Fibroblast of the aortic adventitia (primary cell): ENCODE data around the gene URB1. TPM values are rescaled to one million over a fixed set of nuclear protein-coding genes. Genes with fewer than 3 reads are reported as not detected.

Experiments used
- DNase-seq: peaks from one replicate; pipeline ENCODE4 v3.0.0-alpha.2; 2010; ENCODE audit warnings: low read depth
- H3K4me3 ChIP-seq: 2 replicates; pipeline ENCODE4 v1.5.1; 2011; ENCODE audit warnings: low read depth, mild to moderate bottlenecking, control low read depth, low read length, moderate library complexity
- total RNA-seq: library from RNA; depleted of rRNA; stranded (reverse); fragments of >200 nt; gene quantifications from 2 replicates; pipeline ENCODE4 v1.2.3, GENCODE V29; 2012; ENCODE audit warnings: low replicate concordance
- TF ChIP-seq, protein P1 (sequence below): IDR thresholded peaks from 2 replicates; pipeline ENCODE4 v1.5.1; 2011; ENCODE audit warnings: mild to moderate bottlenecking, low read length, control low read depth, inconsistent platforms; ENCODE audit not compliant: insufficient read depth

Gene URB1
- total RNA-seq, 1 donor, result 21.1 TPM

DNA sequence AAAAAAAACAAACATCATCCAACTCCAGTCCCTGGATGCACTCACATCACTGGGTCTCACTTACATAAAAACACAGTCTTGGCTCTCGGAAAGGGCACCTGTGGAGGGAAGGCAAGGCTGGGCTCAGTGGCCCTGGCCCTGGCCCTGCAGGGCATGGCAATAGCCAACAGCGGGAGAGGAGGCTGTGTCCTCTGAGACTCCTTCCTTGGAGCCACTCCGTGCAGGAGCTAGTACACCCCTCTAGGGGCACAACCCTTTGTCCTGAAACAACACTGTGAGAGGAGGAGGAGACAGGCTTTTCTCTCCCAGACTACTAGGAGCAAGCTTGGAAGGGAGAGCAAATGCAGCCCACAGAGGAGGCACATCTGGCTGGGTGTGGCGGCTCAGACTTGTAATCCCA is 28.0 kb downstream of the URB1 start:
- H3K4me3 ChIP-seq, result no peak overlapping the region
- DNase-seq, result no peak
- TF ChIP-seq, protein P1, sequence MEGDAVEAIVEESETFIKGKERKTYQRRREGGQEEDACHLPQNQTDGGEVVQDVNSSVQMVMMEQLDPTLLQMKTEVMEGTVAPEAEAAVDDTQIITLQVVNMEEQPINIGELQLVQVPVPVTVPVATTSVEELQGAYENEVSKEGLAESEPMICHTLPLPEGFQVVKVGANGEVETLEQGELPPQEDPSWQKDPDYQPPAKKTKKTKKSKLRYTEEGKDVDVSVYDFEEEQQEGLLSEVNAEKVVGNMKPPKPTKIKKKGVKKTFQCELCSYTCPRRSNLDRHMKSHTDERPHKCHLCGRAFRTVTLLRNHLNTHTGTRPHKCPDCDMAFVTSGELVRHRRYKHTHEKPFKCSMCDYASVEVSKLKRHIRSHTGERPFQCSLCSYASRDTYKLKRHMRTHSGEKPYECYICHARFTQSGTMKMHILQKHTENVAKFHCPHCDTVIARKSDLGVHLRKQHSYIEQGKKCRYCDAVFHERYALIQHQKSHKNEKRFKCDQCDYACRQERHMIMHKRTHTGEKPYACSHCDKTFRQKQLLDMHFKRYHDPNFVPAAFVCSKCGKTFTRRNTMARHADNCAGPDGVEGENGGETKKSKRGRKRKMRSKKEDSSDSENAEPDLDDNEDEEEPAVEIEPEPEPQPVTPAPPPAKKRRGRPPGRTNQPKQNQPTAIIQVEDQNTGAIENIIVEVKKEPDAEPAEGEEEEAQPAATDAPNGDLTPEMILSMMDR, result no peak

DNA sequence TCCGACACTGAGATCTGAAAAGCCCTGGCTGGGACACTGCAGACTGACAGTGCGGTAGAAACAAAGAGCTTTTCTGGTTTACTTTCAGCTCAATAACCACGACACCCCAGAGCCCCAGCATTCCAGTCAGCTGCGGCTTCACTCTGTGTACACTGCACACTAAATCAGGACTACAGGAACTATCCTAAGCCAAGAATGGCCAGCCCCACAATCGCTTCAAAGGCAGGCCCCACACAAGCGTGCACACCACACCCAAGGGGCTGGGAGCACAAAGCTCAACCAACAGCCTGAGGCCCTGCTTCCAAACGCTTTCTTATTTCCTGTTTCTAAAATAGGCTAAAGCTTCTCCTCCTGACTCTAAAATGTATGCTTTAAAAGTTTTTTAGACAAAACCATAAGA is 28.4 kb downstream of the URB1 start:
- TF ChIP-seq, protein P1, result no peak
- peak; percentile 35 for DNase-seq
- no peak overlapping the region for H3K4me3 ChIP-seq

DNA sequence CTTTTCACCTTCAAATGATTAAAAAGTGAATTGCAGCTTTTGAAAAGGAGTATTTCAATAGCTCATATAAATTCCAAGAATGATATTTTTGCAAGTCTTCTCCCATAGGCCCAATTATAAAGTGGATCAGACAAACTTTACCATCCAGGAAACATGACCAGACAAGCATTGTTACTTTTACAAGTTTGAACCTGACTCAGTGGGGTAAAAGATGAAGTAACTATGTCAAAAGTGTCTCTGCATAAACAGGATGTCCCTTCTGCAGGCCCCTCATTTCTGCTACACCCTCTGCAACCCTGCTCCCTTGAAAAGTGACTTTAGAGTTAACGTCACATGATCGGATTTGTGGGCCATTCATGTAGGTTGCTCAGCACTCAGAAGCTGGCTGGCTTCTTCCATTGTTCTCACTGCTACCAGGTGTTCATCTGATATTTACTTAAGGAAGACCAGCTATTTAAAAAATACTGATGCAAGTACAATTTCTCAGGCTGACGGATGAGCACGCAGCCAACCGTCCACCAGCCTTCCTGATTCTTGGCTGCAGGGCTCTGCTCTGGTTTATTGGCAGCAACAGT is 32.3 kb downstream of the URB1 start:
- no peak for DNase-seq
- H3K4me3 ChIP-seq, result no peak overlapping the region
- TF ChIP-seq, protein P1, result no peak

DNA sequence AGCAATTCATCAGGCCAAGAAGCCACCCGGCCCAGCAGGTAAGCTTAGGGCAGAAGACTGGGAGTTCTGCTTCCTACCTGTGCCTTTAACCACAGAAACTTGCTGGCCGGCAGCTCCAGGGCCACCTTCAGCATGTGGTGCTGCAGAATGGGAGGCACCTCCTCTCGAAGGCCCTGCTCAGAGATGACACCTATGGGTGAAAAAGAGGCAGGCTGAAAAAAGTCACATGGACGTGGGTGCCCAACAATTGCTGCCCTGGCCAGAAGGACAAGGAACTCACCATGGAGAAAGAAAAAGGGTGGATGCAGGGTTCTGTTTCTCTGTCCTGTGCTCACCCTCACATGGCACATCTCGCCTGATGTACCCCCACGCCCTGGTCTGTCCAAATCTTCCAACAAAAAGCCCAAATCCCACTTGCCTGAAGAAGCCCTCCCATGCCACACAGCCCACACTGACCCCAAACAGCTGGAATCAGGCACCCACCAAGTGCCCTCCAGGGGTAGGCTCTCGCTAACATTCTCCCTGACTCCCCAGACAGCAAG is 33.0 kb downstream of the URB1 start:
- TF ChIP-seq, protein P1, result peak; percentile 23
- DNase-seq, result no peak
- H3K4me3 ChIP-seq, result no peak overlapping the region

DNA sequence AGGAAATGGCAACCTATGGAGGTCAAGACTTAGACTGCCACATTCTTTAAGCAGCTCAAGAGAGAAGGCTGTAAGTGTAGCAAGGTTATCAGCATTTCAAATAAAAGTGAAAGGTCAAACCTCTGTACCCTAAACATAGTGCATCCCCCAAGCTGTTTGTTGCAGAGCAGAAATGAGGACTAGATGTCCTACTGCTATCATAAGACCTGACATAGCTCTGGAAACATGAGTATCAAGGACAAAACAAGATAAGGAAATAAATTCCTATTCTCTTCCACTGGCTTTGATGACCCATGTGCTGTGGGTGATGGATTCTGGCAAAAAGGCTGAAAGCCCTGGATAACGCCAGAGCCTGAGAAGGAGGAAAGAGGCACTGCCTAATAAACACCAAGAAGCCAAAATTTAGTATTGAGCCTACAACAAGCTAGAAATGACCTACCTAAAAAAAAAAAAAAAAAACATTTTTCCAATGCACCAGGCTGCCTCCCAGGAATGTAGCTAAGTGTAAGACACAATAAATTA is 35.9 kb downstream of the URB1 start:
- H3K4me3 ChIP-seq, result no peak overlapping the region
- no peak for DNase-seq
- TF ChIP-seq, protein P1, result no peak

DNA sequence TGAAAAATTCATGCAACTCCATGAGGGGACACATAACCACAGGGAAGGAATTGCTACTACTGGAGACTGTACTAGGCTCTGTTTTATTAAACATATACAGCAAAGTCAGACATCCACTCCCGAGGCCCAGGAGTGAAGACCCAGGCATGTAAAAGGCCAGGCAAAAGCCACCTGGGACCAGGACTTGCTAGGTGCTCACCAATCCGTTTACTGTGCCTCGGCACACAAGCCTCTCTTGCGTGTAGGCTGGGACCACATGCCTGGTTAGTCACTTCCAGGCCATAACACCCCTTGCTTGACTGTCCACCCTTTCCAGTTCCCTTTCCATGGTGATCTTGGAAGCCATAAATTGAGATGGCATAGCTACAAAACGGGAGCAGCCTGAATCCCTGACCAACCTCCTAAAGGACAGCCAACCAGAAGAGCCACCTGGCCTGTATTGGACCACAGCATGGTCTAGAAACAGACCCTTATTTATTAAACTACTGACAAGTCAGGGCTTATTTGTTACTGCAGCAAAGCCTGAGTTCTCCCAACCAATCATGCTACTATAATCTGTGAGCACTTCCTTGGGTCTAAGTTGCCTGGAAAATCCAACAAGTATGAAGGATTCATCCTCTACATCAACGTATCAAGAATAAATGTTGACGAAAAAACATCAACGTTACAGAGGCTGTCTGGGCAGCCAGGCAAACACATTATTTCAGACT is 39.7 kb downstream of the URB1 start:
- TF ChIP-seq, protein P1, result no peak
- DNase-seq, result no peak
- no peak overlapping the region for H3K4me3 ChIP-seq
